HL-60 (cell line): ENCODE measurements around the gene IAPP.

Experiments
- DNase-seq, 2 experiments: peaks; one replicate each; pipeline ENCODE4 v3.0.0-alpha.2; 2010 to 2020; ENCODE audit warnings: low read depth in 1 of 2, low spot score in 1 of 2
- H3K27ac ChIP-seq: fragments of 250-450 bp; sonication (Bioruptor Pico); replicated peaks from 2 replicates; pipeline ENCODE4 v1.5.1; 2020; ENCODE audit warnings: mild to moderate bottlenecking, moderate library complexity
- H3K27me3 ChIP-seq: fragments of 250-450 bp; sonication (Bioruptor Pico); 2 replicates; pipeline ENCODE4 v1.5.1; 2021; ENCODE audit warnings: mild to moderate bottlenecking, moderate library complexity; ENCODE audit not compliant: insufficient read depth, poor library complexity, severe bottlenecking
- H3K4me3 ChIP-seq: replicated peaks from 2 replicates; pipeline ENCODE4 v1.5.1; 2011; ENCODE audit warnings: mild to moderate bottlenecking, control low read depth, low read length; ENCODE audit not compliant: insufficient read depth
- GABPA ChIP-seq: IDR thresholded peaks from 2 replicates; pipeline ENCODE4 v1.6.1; 2012; ENCODE audit warnings: low read depth
- POLR2AphosphoS5 ChIP-seq: IDR thresholded peaks from 2 replicates; pipeline ENCODE4 v1.6.1; 2012; ENCODE audit warnings: low read depth
- SPI1 ChIP-seq: IDR thresholded peaks from 2 replicates; pipeline ENCODE4 v1.6.1; 2012; ENCODE audit warnings: low read depth, mild to moderate bottlenecking, borderline replicate concordance
- TF ChIP-seq, protein P1 (sequence below): IDR thresholded peaks from 2 replicates; pipeline ENCODE4 v1.6.1; 2012; ENCODE audit warnings: low read depth; ENCODE audit not compliant: insufficient replicate concordance
- TF ChIP-seq, protein P2 (sequence below): IDR thresholded peaks from one replicate; pipeline ENCODE4 v1.5.1; 2011; ENCODE audit warnings: low read length, control low read depth, inconsistent platforms; ENCODE audit not compliant: insufficient read depth

The IAPP gene

DNA sequence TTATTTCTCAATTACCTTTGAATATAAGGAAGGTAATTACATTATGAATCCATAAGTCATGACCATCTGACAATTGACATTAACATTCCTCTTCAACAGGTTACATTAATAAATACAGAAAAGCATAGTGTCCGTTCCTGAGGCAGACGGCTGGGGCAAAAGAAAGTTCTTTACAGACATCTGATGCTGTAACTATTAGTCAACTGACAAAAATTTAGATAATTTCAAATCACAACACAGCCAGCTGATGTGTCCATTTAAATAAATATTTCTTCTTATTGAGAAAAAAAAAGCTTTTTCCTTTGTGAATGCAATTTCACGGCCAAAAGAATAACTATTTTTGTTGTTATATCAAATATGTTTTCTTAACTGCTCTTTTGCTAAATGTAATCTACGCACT, 55.5 kb downstream of the IAPP start:
- DNase-seq, result no peak

More for the DNA sequence above, 55.5 kb downstream of the IAPP start:
- TF ChIP-seq SPI1, result no peak
- TF ChIP-seq, protein P1, sequence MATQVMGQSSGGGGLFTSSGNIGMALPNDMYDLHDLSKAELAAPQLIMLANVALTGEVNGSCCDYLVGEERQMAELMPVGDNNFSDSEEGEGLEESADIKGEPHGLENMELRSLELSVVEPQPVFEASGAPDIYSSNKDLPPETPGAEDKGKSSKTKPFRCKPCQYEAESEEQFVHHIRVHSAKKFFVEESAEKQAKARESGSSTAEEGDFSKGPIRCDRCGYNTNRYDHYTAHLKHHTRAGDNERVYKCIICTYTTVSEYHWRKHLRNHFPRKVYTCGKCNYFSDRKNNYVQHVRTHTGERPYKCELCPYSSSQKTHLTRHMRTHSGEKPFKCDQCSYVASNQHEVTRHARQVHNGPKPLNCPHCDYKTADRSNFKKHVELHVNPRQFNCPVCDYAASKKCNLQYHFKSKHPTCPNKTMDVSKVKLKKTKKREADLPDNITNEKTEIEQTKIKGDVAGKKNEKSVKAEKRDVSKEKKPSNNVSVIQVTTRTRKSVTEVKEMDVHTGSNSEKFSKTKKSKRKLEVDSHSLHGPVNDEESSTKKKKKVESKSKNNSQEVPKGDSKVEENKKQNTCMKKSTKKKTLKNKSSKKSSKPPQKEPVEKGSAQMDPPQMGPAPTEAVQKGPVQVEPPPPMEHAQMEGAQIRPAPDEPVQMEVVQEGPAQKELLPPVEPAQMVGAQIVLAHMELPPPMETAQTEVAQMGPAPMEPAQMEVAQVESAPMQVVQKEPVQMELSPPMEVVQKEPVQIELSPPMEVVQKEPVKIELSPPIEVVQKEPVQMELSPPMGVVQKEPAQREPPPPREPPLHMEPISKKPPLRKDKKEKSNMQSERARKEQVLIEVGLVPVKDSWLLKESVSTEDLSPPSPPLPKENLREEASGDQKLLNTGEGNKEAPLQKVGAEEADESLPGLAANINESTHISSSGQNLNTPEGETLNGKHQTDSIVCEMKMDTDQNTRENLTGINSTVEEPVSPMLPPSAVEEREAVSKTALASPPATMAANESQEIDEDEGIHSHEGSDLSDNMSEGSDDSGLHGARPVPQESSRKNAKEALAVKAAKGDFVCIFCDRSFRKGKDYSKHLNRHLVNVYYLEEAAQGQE, result no peak
- TF ChIP-seq GABPA, result no peak
- TF ChIP-seq, protein P2, sequence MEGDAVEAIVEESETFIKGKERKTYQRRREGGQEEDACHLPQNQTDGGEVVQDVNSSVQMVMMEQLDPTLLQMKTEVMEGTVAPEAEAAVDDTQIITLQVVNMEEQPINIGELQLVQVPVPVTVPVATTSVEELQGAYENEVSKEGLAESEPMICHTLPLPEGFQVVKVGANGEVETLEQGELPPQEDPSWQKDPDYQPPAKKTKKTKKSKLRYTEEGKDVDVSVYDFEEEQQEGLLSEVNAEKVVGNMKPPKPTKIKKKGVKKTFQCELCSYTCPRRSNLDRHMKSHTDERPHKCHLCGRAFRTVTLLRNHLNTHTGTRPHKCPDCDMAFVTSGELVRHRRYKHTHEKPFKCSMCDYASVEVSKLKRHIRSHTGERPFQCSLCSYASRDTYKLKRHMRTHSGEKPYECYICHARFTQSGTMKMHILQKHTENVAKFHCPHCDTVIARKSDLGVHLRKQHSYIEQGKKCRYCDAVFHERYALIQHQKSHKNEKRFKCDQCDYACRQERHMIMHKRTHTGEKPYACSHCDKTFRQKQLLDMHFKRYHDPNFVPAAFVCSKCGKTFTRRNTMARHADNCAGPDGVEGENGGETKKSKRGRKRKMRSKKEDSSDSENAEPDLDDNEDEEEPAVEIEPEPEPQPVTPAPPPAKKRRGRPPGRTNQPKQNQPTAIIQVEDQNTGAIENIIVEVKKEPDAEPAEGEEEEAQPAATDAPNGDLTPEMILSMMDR, result no peak
- TF ChIP-seq POLR2AphosphoS5, result no peak
- no peak overlapping the region for H3K4me3 ChIP-seq
- no peak overlapping the region for H3K27ac ChIP-seq
- H3K27me3 ChIP-seq, result no peaks in the 10 kb centered on the region
